HG03571 (cell line): ENCODE measurements around the gene CALN1.

ENCODE experiments used
- ATAC-seq: cut with Tn5 transposase; IDR thresholded peaks from one replicate; pipeline ENCODE4 v1.9.1; 2021; ENCODE audit not compliant: unreplicated experiment

CALN1 gene

GRCh38 chr7:72272479-72272878, 139.7 kb downstream of the CALN1 start:
- ATAC-seq = no peak

- ATAC-seq = no peak
Measured at GRCh38 chr7:72268796-72269195, 143.3 kb downstream of the CALN1 start.

GRCh38 chr7:72268090-72268489, 144.0 kb downstream of the CALN1 start:
- no peak for ATAC-seq

- no peak for ATAC-seq
Measured at GRCh38 chr7:72267291-72267800, 144.8 kb downstream of the CALN1 start.

- ATAC-seq = no peak
Measured at GRCh38 chr7:72266771-72267170, 145.4 kb downstream of the CALN1 start.

- ATAC-seq = no peak
Measured at GRCh38 chr7:72265071-72265904, 146.8 kb downstream of the CALN1 start.

GRCh38 chr7:72260406-72260805, 151.7 kb downstream of the CALN1 start:
- no peak for ATAC-seq

- no peak for ATAC-seq
Measured at GRCh38 chr7:72258074-72258473, 154.1 kb downstream of the CALN1 start.

- no peak for ATAC-seq
Measured at GRCh38 chr7:72254455-72254854, 157.7 kb downstream of the CALN1 start.

- no peak for ATAC-seq
Measured at GRCh38 chr7:72249106-72249505, 163.0 kb downstream of the CALN1 start.

GRCh38 chr7:72244826-72245398, 167.2 kb downstream of the CALN1 start:
- ATAC-seq = no peak

- no peak for ATAC-seq
Measured at GRCh38 chr7:72243329-72243728, 168.8 kb downstream of the CALN1 start.

- no peak for ATAC-seq
Measured at GRCh38 chr7:72235351-72235750, 176.8 kb downstream of the CALN1 start.

GRCh38 chr7:72234086-72234485, 178.1 kb downstream of the CALN1 start:
- no peak for ATAC-seq

GRCh38 chr7:72230281-72230680, 181.9 kb downstream of the CALN1 start:
- no peak for ATAC-seq

GRCh38 chr7:72223351-72223750, 188.8 kb downstream of the CALN1 start:
- no peak for ATAC-seq

- no peak for ATAC-seq
Measured at GRCh38 chr7:72222136-72222535, 190.0 kb downstream of the CALN1 start.

- ATAC-seq = no peak
Measured at GRCh38 chr7:72219500-72219899, 192.6 kb downstream of the CALN1 start.

- ATAC-seq = no peak
Measured at GRCh38 chr7:72217151-72217550, 195.0 kb downstream of the CALN1 start.

GRCh38 chr7:72213769-72214168, 198.4 kb downstream of the CALN1 start:
- no peak for ATAC-seq

GRCh38 chr7:72213081-72213480, 199.1 kb downstream of the CALN1 start:
- no peak for ATAC-seq

GRCh38 chr7:72211175-72211574, 201.0 kb downstream of the CALN1 start:
- no peak for ATAC-seq
